CD4-positive, alpha-beta T cell treated with Interleukin-1 beta for 1 hour (primary cell): ENCODE results near the gene DAPK3.
"Not testable (repeated sequence)": the region's sequence is repeated elsewhere in the genome, so short reads cannot be mapped to it uniquely, and the experiment has no call there.

Experiments
- DNase-seq, 2 donors: peaks; one replicate each; pipeline ENCODE4 v3.0.0-alpha.2; 2020 to 2022

The DAPK3 gene

DNA sequence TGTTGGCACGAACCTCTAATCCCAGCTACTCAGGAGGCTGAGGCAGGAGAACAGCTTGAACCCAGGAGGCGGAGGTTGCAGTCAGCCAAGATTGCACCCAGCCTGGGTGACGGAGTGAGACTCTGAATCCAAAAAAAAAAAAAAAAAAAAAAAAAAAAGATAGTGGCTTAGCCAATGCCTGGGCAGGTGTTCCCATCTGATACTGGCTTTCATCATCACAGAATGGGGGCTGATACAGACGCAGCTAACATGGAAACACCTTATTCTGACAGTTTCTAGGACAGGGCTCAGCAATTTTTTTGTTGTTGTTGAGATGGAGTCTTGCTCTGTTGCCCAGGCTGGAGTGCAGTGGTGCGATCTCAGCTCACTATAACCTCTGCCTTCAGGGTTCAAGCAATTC, 29.9 kb upstream of the DAPK3 start:
- DNase-seq = not testable (repeated sequence)

DNA sequence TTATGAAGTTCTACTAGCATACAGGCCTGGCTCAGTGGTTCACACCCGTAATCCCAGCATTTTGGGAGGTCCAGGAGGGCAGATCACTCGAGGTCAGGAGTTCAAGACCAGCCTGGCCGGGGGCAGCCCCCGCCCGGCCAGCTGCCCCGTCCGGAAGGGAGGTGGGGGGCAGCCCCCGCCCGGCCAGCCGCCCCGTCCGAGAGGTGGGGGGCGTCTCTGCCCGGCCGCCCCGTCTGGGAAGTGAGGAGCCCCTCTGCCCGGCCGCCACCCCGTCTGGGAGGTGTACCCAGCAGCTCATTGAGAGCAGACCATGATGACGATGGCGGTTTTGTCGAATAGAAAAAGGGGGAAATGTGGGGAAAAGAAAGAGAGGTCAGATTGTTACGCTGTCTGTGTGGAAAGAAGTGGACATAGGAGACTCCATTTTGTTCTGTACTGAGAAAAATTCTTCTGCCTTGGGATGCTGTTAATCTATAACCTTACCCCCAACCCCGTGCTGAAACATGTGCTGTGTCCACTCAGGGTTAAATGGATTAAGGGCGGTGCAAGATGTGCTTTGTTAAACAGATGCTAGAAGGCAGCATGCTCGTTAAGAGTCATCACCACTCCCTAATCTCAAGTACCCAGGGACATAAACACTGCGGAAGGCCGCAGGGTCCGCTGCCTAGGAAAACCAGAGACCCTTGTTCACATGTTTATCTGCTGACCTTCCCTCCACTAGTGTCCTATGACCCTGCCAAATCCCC, 27.9 kb upstream of the DAPK3 start:
- DNase-seq = not testable (repeated sequence)

DNA sequence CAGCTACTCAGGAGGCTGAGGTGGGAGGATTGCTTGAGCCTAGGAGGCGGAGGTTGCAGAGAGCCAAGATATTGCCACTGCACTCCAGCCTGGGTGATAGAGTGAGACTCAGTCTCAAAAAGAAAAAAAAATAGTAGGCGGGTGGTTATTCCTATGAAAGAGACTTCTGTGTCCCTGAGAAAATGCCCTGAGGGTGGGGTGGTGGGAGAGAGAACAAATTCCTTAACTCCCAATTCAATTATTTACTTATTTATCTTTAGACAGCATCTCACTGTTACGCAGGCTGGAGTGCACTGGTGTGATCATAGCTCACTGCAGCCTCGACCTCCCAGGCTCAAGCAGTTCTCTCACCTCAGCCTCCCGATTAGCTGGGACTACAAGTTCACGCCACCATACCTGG, 24.7 kb upstream of the DAPK3 start:
- no peak for DNase-seq

DNA sequence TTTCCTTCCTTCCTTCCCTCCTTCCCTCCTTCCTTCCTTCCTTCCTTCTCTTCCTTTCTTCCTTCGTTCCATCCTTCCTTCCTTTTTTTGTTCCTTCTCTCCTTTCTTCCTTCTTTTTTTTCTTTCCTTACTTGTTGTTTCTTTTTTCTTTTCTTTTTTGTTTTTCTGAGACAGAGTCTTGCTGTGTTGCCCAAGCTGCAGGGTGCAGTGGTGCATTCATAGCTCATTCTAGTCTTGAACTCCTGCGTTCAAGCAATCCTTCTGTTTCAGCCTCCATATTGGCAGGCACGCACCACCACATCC, 19.9 kb upstream of the DAPK3 start:
- no peak for DNase-seq

DNA sequence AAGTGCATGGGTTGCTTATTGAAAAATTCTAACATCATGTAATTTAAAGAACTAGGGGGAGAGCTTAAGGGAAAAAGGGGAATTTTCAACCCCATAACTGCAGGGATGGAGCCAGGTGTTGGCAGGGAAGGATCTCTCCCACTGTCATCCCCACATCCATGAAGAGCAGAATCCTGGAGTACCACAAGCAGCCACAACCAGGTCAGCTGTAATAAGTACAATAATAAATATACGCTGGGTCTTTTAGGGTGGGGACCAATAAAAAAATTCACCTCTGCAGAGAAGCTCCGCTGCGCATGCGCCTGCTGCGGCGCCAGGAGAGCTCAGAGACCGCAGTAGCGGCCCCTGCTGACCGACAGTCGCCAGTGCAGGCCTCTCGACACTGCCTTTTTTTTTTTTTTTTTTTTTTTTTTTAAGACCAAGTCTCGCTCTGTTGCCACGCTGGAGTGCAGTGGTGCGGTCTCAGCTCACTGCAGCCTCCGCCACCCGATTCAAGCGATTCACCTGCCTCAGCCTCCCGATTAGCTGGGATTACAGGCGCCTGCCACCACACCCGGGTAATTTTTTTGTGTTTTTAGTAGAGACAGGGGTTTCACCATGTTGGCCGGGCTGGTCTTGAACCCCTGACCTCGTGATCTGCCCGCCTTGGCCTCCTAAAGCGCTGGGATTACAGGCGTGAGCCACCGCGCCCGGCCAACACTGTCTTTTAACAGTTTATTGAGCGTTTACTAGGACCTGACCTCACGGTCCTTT, 16.9 kb upstream of the DAPK3 start:
- DNase-seq = peak; percentile 92 to 93

DNA sequence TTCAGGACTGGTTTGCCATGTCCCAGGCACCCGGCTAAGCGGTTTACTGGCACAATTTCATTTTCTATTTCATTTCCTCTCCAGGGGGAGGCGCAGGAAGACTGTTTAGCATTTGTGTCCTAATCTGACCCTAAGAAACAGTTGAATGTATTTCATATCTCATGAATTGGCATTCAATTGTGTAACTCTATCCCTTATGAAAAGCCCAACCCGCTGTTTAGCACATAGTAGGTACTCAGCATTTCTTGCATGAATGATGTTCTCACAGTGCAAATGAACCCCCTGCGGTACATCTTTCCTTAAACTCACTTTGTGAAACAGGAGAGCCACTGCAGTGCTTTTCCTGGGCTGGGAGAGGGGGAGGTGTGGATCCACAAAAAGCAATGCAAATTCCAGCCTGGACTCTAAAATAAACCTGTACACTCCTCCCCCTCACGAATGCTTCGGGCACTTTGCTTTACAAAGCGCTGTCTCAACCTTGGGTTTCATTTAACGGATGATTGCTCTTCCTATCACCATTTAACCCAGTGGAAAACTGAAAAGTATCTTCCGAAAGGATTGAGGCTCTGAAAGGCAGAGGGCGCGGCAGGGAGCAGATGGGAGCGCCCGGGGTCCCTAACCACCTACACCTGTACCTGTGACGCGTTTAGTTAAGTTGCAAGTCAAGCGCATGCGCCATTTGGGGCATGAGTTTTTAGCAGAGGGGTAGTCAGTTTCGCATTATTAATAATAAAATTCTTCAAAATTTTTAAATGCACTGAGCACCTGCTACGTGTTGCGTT, 15.6 kb upstream of the DAPK3 start:
- peak; percentile 72 to 80 for DNase-seq

DNA sequence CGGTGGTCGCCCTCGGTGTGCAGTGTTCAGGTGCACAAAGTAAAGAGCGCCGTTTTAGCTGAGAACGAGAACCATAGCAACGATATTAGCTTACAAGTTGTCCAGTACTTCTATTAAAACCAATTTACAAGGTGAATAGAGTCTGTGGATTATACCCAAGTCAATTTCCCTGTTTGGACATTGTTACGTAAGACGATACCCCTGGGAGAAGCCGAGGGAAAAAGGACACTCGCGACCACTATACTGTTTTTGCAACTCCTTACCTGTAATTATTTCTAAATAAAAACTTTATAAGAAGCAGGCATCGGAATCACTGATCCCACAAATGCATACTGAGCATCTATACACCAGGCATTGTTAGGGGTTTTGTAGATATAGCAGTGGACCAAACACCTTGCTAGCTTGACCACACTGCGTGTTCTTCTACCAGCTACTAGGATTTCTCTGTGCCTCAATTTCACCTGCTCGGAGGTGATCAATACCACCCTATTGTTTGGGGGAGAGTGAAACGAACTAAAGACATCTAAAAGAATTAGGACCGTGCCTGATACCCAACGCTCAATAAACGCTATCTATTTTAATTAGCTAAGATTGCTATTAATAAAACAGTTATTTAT, 14.9 kb upstream of the DAPK3 start:
- no peak for DNase-seq

DNA sequence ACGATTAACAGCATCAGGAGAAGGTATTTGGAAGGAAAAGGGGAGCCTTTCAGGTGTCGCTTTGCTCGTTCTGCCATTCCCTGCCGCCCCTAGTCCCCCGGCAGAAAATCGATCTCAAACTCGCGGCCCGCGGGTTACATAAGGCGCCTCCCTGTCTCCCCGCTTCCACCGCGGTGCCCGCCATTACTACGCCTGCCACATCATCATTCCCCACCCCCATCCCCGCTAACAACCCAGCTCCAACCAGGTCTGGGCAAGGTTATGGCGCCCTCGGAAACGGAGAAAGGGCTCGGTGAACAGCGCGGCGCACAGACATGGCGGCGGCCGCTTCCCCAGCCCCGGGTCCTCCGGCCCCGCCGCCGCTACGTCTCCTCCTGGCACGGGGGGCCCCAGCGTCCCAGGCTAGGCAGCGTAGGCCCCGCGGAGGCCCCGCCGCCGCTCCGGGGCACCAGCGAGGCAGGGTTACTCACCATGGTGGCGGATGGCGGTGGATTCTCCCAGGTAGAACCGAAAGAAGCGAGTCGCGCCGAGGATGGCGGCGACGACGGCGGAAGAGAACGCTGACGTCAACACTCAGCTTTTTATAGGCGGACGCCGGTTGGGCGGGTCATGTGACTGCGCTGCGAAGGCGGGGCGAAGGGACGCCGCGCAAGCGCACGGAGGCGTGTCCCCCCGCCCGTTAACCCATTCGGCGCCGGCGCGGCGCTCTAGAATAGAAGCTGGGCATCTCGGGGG, 14.2 kb upstream of the DAPK3 start, which contains the start of gene EEF2:
EEF2 (minus strand) TSS at position 556 of the 735 bp plus-strand sequence; CDS start at position 473, 83 bp downstream.
- DNase-seq = peak; percentile 91 to 92

DNA sequence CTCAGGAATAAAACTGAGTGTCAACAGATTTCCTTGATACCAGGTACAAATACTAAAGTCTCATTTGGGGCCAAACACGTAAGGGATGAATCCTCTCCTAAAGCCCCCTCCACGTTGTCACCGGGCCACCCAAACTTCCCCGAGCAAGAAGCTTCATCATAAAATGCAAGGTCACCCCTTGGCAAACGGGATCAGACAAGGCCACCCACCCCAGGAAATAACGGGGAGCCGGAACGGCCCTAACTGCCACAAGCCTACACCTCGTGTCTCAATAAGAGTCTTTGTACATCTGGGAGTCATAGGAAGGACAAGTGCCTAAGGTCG, 13.6 kb upstream of the DAPK3 start:
- DNase-seq = no peak

DNA sequence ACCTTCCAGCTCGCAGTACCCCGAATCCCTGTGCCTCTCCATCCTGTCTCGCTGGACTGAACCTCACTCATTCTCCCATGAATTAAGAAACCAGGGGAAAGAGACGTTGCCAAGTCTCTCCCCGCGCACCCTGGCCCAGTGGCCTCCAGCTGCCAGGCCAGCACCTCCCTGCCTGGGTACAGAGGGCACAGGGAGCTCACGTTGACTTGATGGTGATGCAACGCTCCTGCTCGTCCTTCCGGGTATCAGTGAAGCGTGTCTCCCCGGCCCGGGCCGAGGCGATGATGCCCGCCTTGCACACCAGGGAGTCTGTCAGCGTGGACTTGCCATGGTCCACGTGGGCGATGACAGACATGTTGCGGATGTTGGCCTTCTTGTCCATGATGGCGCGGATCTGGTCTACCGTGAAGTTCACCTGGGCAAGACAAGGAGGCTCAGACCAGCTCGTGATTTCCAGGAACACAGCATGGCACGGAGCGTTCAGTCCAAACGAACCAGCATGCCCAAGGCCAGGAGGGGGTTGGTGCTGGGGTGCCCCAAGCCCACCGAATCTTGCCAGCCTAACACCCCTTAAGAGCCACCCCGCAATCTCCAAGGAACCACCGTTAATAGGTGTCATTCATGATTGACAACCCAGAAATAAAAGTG, 13.2 kb upstream of the DAPK3 start:
- no peak for DNase-seq

DNA sequence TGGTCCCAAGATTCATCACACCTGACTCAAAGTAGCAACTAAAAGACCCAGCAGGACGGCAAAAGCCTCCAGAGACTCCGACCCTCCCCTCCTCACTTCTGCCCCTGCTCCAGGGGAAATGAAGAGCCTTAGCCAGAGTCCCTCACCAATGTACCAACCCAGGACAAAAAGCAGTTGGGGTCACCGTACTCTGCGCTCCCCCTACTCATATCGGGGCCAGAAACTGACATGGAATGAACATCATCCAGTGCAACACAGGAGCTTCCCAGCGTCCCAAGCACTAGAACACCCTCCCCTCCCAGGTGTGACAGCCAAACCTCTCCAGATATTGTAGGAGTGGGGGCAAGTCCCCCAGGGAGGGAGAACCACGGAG, 12.6 kb upstream of the DAPK3 start:
- DNase-seq = no peak

DNA sequence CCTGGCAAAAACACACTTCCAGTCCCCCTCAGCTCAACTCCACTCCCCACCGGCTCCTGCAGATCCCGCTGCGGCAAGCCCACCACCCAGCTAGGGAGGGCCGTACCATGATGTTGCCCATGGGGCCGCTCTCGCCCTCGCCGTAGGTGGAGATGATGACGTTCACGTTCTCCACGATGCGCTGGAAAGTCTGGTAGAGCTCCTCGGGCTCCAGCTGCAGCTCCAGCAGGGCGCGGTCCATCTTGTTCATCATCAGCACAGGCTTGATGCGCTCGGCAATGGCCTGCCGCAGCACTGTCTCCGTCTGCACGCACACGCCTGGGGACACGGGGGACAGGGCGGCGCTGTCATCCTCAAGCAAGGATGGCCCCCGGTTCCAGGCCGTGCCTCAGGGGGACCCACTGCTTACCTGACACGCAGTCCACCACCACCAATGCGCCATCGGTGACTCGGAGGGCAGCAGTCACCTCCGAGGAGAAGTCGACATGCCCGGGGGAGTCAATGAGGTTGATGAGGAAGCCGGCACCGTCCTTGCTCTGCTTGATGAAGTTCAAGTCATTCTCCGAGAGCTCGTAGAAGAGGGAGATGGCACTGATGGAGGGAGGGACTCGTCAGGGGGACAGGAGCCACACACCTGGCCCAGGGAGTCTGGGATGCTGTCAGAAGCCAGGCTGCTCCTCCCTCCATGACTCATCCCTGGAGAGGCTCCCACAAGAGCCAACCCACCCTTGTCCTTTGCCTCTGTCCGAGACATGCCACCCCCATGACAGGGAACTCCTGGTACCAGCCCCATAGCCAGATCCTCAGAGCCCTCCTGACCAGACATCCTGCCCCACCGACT, 12.0 kb upstream of the DAPK3 start:
- no peak for DNase-seq

DNA sequence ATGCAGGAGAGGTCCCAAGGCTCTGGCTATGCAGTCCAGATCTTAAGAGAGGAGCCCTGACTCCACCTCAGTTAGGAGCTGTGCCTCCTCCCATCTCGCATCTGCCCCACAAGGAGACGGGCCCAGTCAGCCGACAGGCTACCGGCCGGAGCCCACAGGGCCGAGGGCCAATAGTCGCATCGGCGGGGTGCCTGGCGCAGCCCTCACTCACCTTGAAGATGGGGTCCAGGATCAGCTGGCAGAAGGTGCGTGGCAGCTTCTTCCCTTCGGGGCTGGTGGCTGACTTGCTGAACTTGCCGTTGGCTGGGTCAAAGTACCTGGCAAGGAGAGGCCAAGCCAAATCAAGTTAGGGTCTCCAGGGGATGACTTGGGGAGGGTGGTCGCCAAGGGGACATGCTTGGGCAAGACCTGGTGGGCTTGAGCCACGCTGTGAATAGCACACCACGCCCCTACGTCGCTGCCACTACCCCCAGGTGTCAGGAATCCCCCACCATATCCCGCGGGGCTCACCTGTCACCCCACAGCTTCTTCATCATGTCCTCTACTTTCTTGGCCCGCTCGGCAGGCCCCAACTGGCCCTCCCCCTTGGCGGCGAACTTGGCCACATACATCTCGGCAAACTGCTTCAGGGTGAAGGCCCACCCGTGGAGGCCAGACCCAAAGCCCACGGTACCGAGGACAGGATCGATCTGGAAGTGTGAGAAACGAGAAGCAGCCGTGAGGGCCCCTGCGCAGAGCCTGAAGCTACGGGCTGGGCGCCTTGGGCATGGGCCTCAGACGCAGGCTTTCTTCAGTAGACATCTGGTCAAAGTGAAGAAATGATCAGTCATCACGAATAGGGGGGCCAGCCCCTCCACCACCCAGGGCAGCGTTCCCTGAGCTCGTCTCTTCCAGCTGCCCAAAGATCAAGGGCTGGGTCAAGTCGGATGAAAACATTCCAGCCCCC, 11.1 kb upstream of the DAPK3 start:
- no peak for DNase-seq

DNA sequence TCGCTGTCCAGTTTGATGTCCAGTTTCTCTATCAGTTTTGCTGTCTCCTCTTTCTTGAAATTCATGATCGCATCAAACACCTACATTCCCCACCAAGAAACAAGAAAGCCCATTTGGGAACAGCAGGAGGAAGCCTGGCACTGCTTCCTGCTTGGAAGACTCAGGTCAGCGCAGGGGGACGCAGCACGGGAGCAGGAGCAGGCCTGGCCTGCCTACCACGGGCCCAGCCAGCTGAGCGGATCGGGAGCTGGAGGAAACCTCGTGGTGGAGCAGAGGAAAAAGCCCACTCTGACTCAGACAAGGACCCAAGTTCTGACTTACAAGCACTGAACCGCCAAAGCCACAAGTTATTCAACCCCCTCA, 10.5 kb upstream of the DAPK3 start:
- DNase-seq = no peak

DNA sequence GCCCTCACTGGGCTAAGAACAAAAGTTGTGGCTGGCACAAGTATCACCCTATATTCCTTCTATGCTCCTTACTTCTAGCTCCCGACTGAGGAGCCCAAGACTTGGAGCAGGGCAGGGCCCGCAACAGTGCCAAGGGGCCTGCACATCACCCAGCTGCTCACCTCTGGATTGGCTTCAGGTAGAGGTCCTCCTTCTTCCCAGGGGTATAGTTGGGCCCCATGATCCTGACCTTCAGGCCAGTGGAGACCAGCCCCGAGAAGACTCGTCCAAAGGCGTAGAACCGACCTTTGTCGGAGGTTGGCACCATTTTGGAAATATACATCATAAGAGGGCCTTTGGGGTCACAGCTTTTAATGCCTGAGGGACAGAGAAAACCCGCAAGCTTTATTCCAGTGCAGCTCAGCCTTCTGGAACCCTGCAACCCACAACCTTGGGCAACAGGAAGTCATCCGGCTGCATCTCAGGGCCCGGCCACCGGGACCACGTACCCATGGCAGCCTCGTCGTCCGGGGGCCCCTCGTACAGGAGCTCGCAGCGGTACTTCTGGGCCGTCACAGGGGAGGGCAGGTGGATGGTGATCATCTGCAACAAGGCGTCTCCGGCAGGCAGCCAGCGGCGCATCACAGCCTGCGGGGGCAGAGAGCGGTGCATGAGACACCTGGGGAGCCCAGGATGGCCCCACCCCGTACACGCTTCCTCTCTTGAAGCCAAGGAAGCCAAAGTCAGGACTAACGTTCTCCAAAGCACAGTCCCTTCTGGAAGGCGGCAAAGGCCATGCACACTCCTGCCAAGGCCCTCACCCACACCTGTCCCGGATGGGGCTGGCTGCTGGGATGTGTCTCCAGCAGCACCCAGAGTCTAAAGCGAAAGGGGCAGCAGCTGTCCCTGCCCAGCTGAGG, 9.7 kb upstream of the DAPK3 start:
- no peak for DNase-seq

DNA sequence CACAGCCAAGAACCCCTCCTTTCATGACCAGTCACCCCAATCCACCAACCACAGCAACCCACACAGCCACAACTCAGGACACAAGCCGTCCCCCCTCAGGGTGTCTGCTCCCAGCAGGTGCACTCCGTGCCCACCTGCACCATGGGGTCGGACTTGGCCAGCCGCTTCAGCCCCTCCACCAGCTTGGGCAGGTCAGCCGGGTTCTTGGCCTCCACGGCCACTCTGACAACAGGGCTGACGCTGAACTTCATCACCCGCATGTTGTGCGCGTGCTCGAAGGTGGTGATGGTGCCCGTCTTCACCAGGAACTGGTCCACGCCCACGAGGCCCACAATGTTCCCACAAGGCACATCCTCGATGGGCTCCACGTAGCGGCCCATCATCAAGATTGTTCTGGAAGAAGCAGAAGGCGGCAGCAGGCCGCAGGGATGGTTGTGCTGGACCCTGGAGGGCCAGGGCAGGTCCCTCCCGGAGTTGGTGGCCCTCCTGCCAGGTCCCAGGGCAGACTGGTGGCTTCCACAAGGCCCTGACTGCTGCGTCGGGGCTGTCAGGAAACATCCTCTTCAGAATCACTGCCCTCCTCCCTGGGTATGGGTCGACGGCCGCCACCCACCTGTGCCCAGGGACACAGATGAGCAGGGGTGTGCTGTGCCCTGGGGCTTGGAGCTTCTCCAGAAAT, 8.9 kb upstream of the DAPK3 start:
- no peak for DNase-seq

DNA sequence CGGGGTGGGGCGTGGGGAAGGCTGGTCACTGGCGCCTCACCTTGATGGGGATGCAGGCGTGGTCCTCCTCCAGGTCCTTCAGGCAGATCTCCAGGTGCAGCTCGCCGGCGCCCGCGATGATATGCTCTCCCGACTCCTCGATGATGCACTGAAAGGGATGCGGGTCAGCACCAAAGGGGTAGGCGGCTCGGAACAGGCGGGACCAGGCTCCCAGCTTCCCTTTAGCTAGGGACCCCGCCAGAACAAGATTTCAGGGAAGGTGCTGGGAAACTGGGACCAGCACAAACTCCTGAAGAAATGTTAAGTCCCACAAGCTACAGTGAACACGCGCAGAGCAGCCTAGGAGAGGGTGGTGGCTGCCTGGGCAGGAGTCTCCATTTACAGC, 8.4 kb upstream of the DAPK3 start:
- DNase-seq = no peak

DNA sequence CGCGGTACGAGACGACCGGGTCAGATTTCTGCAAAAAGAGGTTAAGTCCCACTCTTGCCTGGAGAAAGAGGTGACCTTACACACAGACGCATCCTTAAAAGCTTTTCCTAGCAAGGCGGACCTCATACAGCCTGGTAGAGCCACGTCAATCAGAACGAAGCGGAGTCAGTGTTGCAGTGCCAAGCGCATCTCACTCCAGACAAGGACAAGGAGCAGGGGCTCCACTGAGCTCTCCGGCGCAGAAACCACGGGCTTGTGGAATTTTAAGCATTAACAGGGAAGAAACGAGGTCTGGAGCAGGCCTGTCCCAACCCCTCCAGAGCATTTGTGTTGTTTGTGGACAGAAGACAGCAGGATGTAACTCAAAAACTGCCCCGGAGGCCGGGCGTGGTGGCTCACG, 7.2 kb upstream of the DAPK3 start:
- DNase-seq = no peak
